Colon (tissue), 2 donors: ENCODE results near the gene PTPRE.

ENCODE experiments used
- FAIRE-seq: peaks from 2 replicates; lab custom pipeline; 2012; peaks lifted over from hg19 to GRCh38; lab: Jason Lieb, UNC
- donor health status: control.
- donor health status: control.

PTPRE gene

GRCh38 chr10:128027822-128028507 is 121.1 kb downstream of the PTPRE start:
- FAIRE-seq: no peak

DNA sequence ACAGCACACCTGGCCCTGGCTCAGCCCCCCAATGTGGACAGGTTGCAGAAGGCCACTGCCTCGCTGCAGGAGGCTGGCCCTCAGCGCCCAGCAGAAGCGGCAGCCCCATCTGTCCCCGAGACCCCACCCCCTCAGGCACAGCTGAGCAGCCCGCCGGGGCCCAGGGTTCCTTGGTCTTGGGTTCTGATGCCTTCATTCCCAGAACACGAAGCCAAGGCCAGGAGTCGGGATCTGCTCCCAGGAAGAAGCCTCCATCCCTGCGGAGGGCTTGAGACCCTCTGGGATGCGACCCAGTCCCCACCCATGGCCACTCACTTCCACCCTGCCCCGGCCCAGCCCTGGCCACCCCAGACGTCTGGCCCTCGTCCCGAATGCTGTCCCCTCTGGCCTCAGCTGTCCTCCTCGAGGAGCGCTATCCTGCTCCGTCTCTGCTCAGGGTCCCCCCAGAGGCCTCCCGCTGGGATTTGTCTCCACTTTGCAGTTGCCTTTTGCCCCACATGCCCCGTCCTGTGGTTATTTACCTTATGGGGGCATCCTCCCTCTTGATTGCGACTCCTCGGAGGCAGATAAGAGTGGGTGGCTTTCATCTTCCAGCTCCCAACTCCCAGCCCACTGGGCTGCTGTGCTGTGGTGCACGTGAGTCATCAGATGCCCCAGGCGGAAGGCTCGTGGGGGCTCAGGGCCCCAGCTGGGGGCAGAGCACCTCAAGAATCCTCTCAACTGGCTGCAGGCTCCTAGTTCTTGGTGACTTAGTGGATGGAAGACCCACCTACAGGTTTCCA is 121.8 kb downstream of the PTPRE start:
- no peak for FAIRE-seq

DNA sequence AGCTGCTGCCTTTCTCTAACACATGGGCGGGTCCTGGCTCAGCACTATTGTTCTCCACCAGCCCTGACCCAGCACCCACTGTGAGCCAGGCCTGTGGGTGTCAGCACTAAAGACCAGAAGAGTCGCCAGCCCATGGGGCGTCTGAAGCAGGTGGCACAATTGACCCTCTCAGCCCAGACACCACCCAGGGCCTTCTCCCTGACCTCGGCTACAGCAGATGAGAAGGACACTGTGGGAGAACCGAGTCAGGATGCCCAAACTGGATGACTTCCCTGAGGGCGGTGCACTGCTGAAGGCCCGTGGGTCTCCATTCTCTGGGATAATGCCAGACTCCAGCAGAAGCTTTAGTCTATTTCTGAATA is 122.4 kb downstream of the PTPRE start:
- no peak for FAIRE-seq

DNA sequence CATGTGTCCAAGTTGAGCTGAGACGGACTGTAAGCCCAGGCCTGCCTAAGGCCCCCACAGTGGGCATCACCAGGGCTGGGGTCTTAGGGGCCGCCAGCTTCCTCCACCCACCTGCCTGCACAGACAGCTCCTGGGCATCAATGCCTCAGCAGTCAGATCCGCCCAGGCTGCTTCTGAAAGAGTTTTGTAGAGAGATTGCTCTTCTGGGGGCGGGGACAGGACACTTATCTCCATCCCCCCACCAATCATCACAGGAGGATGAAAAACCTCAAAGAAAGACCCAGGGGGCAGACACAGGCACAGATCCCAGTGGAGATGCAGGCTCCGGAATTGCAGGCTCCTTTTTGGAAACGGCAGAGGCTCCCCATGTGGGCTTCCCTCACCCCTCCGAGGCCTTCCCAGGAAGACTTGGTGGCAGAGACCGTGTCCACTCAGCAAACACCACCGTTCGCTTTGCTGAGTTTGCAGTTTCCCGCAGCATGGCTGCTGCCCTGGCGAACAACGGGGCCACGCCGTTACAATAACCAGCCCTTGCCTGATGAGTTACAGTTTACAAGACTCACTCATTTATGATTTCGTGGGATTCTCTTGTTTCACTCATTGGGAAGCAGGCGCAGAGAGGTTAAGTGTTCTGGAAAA is 122.9 kb downstream of the PTPRE start:
- no peak for FAIRE-seq

DNA sequence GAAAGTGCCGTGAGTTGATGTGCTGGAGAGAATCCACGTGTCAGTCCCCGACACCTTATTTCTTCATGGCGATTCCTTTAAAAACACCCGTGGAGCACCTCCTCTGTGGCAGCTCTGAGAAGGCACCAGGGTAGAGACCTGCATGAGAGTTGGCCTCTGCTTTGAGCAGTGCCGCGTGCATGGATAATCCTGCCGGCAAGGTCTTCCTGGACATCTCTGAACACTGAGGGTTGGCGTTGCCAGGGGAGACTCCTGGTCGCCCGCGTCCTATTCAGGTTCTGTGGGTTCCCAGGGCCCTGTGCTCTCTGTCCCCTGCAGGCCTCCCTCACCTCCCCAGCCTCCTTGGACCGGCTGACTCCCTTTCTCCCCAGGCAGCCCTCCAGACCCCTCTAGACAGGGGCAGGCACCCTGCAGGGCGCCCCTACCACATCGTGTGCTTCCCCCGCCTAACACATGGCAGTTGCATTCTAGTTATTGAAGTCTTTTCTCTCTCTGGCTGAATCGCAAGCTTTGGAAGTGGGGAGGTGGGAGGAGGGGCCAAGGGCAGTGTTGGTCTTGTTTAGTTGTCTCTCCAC is 123.7 kb downstream of the PTPRE start:
- FAIRE-seq: no peak

DNA sequence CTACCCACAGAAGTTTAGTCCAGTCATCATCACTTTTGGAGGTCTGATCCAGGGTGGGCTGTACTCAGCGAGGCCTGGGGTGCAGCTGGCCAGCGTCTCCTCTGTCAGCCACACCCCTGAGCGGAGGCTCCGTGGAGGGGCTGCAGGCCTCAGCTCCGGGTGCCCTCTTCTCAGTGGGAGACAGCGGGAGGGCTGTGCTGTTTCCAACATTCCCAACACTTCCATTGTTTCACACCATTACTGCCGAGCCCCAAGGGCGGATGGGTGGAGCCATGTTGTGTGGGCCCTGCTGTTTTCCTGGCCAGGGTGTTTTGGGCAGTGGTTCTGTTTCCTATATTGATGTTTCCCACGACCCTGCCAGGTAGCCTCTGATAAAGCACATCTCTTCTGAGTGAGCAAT is 124.3 kb downstream of the PTPRE start:
- FAIRE-seq: no peak

DNA sequence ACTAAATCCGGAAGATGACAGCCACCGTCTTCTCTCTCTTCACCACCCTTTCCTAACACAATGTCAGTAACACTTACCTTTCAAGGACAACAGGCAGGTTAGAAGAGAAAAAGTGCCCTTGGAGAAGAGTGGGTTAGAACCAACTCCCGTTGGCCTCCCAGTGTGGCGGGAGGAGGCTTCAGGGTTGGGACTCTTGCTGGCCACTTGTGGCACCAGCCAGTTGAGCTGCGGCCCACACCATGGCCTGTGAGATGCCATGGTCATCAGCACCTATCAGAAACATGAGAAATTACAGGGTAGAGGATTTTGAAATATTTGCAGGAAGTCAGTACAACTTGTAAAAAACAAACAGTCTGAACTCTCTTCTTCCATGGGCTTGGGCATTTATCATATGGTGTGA is 125.6 kb downstream of the PTPRE start:
- FAIRE-seq: no peak

- no peak for FAIRE-seq
These were observed 128.7 kb downstream of the PTPRE start for GRCh38 chr10:128035557-128035973.

DNA sequence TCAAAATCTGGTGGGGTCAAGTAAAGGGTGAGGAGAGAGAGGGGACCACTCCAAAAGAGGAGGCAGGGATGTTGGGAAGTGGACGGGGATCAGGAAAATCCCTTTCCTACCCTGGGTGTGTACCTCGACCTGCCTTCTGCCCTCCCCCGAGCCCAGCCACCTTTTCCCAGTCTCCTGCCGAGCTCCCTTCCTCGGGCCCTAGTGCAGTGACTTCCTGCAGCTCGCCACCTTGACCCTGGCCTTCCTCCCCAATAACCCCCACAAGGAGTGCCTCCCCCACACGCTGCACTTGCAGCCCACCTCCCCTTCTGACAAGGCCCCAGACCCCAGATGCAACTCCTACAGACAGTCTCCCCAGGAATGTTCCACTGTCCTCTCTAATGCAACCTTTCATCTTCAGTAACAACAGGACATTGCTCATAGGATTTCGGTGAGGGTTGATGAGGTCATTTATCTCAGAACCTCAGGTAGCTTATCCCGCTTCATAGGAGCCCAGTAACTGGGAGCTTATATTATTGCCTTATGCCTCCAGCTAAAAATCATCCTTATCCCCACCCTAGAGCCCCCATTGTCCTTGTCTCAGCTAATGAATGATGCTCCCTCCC is 129.2 kb downstream of the PTPRE start:
- FAIRE-seq: no peak

DNA sequence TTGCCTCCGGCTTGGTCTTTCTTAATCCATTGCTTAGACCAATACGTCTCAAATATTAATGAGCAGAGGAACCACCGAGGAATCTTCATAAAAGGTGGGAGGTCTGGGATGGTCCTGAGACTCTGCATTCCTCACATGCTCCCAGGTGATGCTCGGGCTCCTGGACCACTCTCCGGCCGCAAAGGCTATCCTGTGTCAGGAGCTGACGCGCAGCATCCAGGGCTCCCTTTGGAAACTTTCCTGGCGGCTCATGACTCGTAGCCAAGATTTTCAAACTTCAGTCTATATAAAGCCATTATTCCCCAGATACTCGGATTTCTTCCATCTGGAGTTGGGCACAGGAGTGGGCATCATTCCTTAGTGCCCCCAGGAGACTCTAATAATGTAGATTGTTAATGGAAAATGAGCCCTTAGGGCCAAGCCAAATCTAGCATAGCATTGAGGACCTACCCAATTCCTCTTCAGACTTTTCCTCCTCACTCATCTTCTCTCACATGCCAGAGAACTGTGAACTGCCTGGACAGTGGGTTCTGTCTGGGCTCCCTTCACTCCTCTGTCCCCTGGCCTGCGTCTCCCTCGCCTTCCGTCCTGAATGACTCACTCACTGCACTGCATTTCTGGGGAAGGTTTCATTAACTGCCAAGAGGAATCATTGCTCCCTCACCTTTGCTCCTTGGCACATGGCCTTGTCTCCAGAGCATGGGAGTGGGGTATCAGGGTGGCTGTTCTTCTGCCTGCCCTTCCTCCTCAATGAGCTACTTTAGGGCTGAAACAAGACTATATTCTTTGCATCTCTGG is 130.0 kb downstream of the PTPRE start:
- FAIRE-seq: no peak

GRCh38 chr10:128040096-128040495 is 133.2 kb downstream of the PTPRE start:
- FAIRE-seq: no peak

GRCh38 chr10:128040681-128041080 is 133.8 kb downstream of the PTPRE start:
- FAIRE-seq: no peak

GRCh38 chr10:128042131-128042610 is 135.3 kb downstream of the PTPRE start:
- FAIRE-seq: no peak

DNA sequence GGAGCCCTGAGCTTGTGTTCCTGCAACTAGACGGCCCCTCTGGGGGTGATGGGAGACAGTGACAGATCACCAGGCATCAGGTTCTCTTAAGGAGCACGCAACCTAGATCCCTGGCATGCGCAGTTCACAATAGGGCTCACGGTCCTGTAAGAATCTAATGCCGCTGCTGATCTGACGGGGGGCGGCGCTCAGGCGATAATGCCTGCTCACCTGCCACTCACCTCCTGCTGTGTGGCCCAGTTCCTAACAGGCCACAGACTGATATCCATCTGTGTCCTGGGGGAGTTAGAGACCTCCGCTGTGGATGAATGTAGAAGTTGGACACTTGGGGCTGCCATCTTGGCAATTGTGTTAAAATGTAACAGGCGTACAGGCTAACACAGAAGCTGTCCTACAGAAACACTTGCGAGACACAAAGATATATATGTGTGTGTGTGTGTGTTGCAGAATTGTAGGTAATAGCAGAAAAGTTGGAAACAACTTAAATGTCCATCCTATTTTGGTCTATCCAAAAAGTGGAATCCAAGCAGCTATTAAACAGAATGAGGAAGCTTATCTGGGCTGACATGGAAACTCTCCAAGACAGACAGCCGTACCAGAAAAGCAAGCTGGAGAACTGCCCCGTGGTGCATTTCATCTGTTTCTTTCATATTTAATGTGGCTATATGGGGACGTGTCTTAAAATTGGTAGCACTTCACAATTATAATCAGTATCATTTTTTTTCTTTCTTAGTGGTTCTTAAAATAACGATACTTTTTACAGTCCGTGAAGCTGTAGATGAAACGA is 136.5 kb downstream of the PTPRE start:
- no peak for FAIRE-seq

DNA sequence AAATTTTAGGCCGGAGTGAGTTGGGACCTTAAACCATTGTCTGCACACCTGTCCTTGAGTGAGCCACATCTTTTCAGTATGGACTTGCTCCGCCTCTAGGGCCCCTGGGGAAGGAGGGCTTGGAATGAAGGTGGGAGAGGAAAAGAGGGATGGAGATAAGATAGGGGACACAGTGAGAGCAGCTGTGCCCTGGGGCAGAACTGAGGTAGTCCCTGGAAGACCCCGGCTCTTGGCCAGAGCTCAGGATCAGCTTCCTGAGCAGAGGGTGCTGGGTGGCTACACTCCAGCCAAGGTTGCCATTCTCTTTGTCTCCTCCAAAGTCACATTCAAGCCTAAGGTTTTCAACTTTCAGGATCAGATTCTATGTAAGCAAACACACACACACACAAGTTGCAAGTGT is 137.3 kb downstream of the PTPRE start:
- FAIRE-seq: no peak

DNA sequence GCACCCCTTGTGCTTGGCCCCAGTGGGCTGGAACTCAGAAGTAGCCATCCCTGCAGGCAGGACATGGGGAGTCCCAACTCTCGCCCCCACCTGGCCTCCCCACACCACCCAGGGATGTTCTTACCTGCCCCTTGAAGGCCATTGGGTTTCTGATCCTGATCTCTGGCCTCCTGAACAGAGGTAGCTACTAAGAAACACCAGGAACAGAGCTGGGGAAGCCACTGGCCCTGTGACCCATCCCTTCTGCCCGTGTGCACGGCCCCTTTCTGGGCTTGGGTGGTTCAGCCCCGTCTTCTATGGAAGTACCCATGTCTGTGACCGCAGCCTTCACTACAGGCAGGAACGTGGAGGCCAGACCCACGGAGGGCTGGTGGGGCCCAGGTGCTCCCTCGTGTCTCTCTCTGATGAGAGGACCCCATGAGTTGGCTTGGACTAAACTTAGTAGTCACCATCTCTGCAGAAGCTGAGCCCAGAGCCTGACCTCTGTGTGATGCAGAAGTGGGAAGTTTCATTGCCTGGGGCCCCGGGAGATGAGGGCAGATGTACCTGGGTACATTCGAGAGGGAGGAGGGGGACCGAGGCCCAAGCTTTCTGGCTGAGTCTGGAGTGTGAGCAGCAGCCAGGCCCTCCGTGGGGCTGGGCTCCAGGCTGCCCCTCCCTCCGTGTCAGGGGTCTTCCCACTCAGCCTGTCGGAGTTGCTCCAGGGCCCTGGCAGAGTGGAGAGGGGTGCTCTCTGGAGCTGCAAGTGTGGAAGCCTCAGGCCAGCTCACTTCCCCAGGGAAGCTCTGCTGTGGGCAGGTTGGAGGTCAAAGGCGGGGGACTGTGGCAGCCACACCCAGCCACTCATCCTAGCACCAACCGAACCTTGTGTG is 138.3 kb downstream of the PTPRE start:
- FAIRE-seq: no peak

- no peak for FAIRE-seq
These were observed 138.9 kb downstream of the PTPRE start for GRCh38 chr10:128045833-128046120.

- FAIRE-seq: no peak
These were observed 139.5 kb downstream of the PTPRE start for GRCh38 chr10:128046156-128046952.

DNA sequence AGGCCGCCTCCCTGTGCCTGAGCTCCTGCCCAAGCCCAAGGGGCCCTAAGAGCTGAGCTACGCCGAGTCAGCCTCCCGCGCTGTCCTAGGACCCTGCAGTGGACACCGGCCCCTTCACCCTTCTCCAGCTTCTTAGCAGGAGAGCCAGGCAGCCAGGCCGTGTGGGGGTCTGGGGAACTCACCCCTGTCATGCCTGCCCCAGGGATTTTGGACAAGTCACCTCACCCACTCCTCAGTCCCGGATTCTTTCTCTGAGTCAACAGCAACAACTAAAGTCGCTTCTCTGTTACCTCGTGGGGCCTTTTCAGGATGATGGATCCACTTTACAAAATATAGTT is 140.0 kb downstream of the PTPRE start:
- FAIRE-seq: no peak
